HepG2 (cell line): ENCODE measurements around the gene ZER1. TPM values are rescaled to one million over a fixed set of nuclear protein-coding genes. Genes with fewer than 3 reads are reported as not detected.

Experiments
- ARNT2 ChIP-seq: sonication (generic); formaldehyde crosslinking; IDR thresholded peaks from 2 replicates; pipeline ENCODE4 v1.8.0; 2022; ENCODE audit warnings: mild to moderate bottlenecking, low read depth, missing genetic modification reagents, moderate library complexity
- GABPA ChIP-seq, 2 experiments: IDR thresholded peaks; 2 replicates each; pipeline ENCODE4 v1.6.1; 2011 to 2016; ENCODE audit warnings: low read depth in 2 of 2, low read length in 1 of 2, missing biosample characterization in 1 of 2, missing genetic modification characterization in 1 of 2
- GABPB1 ChIP-seq: IDR thresholded peaks from 2 replicates; pipeline ENCODE4 v1.6.1; 2016; ENCODE audit warnings: mild to moderate bottlenecking, missing genetic modification reagents, moderate library complexity, missing compliant biosample characterization
- HDAC2 ChIP-seq: sonication (generic); formaldehyde crosslinking; IDR thresholded peaks from 2 replicates; pipeline ENCODE4 v1.4.0; 2020; ENCODE audit warnings: missing genetic modification reagents
- IRF9 ChIP-seq: sonication (generic); formaldehyde crosslinking; IDR thresholded peaks from 2 replicates; pipeline ENCODE4 v1.8.0; 2022; ENCODE audit warnings: missing genetic modification reagents, mild to moderate bottlenecking, borderline replicate concordance
- SAP130 ChIP-seq: IDR thresholded peaks from 2 replicates; pipeline ENCODE4 v1.6.1; 2016; ENCODE audit warnings: low read depth
- THRA ChIP-seq: sonication (generic); formaldehyde crosslinking; IDR thresholded peaks from 2 replicates; pipeline ENCODE4 v1.4.0; 2020; ENCODE audit warnings: missing genetic modification reagents, borderline replicate concordance
- TRIM24 ChIP-seq: sonication (generic); formaldehyde crosslinking; IDR thresholded peaks from 2 replicates; pipeline ENCODE4 v1.8.0; 2022; ENCODE audit warnings: mild to moderate bottlenecking, missing genetic modification reagents
- XBP1 ChIP-seq: sonication (generic); formaldehyde crosslinking; IDR thresholded peaks from 2 replicates; pipeline ENCODE4 v1.5.0; 2020; ENCODE audit warnings: missing genetic modification reagents
- ZBTB7A ChIP-seq: sonication (generic); formaldehyde crosslinking; IDR thresholded peaks from 2 replicates; pipeline ENCODE4 v1.8.0; 2022; ENCODE audit warnings: mild to moderate bottlenecking, missing genetic modification reagents
- ZFAT ChIP-seq: sonication (generic); formaldehyde crosslinking; conservative IDR thresholded peaks from 2 replicates; pipeline ENCODE4 v1.8.1; 2023; ENCODE audit warnings: missing genetic modification reagents, inconsistent platforms
- ZNF251 ChIP-seq: sonication (generic); formaldehyde crosslinking; IDR thresholded peaks from 2 replicates; pipeline ENCODE4 v1.9.0; 2021; ENCODE audit warnings: mild to moderate bottlenecking, missing genetic modification reagents
- ZNF260 ChIP-seq: sonication (generic); formaldehyde crosslinking; IDR thresholded peaks from 2 replicates; pipeline ENCODE4 v1.4.0; 2020; ENCODE audit warnings: missing genetic modification reagents, low read depth, mild to moderate bottlenecking, borderline replicate concordance
- ZNF317 ChIP-seq: sonication (generic); formaldehyde crosslinking; IDR thresholded peaks from 2 replicates; pipeline ENCODE4 v1.5.0; 2020; ENCODE audit warnings: mild to moderate bottlenecking, missing genetic modification reagents
- ZNF34 ChIP-seq: sonication (generic); formaldehyde crosslinking; IDR thresholded peaks from 2 replicates; pipeline ENCODE4 v1.4.0; 2020; ENCODE audit warnings: mild to moderate bottlenecking, missing genetic modification reagents, borderline replicate concordance
- ZNF451 ChIP-seq: sonication (generic); formaldehyde crosslinking; IDR thresholded peaks from 2 replicates; pipeline ENCODE4 v1.5.0; 2020; ENCODE audit warnings: mild to moderate bottlenecking, missing genetic modification reagents
- ZNF616 ChIP-seq: sonication (generic); formaldehyde crosslinking; IDR thresholded peaks from 2 replicates; pipeline ENCODE4 v1.5.0; 2020; ENCODE audit warnings: low read depth, mild to moderate bottlenecking, missing genetic modification reagents
- ZNF629 ChIP-seq: sonication (generic); formaldehyde crosslinking; conservative IDR thresholded peaks from 2 replicates; pipeline ENCODE4 v1.5.0; 2020; ENCODE audit warnings: missing genetic modification reagents
- ZNF704 ChIP-seq: sonication (generic); formaldehyde crosslinking; IDR thresholded peaks from 2 replicates; pipeline ENCODE4 v1.8.1; 2023; ENCODE audit warnings: mild to moderate bottlenecking, inconsistent platforms, moderate library complexity, missing genetic modification reagents, borderline replicate concordance
- ZSCAN25 ChIP-seq: sonication (generic); formaldehyde crosslinking; IDR thresholded peaks from 2 replicates; pipeline ENCODE4 v1.8.0; 2022; ENCODE audit warnings: mild to moderate bottlenecking, missing genetic modification reagents
- polyA plus RNA-seq, 8 experiments: library from polyadenylated mRNA; depleted of rRNA in 3 of 8; stranded (reverse) in 7 of 8; unstranded in 1 of 8; fragments of >200 nt; fragmentation: Illumina TruSeq in 4 of 8; extraction: Trizol in 4 of 8; gene quantifications; 2 replicates each; pipeline versions ENCODE4 v1.2.1 to v1.2.3, GENCODE V29; 2011 to 2016; ENCODE audit warnings: low read depth in 4 of 8, missing spikeins in 1 of 8, mixed read lengths in 1 of 8; ENCODE audit not compliant: insufficient read depth in 1 of 8
- total RNA-seq, 5 experiments: library from RNA; depleted of rRNA; stranded (reverse); fragments of >200 nt; fragmentation: Illumina TruSeq; extraction: Trizol; gene quantifications; 2 replicates each; pipeline ENCODE4 v1.2.3, GENCODE V29; 2016; ENCODE audit warnings: low read depth in 1 of 5
- TF ChIP-seq, protein P1 (sequence below): sonication (generic); formaldehyde crosslinking; IDR thresholded peaks from 2 replicates; pipeline ENCODE4 v1.5.1; 2020; ENCODE audit warnings: missing genetic modification reagents, mild to moderate bottlenecking, borderline replicate concordance
- TF ChIP-seq, protein P2 (sequence below): sonication (generic); formaldehyde crosslinking; IDR thresholded peaks from 2 replicates; pipeline ENCODE4 v1.4.0; 2020; ENCODE audit warnings: missing genetic modification reagents, borderline replicate concordance

ZER1 gene
- total and polyA plus RNA-seq, 2 of the 13 experiments (the other 11 are each of a cell fraction or from before 2014, with no cell fraction given) = 7.7 to 40.0 TPM

DNA sequence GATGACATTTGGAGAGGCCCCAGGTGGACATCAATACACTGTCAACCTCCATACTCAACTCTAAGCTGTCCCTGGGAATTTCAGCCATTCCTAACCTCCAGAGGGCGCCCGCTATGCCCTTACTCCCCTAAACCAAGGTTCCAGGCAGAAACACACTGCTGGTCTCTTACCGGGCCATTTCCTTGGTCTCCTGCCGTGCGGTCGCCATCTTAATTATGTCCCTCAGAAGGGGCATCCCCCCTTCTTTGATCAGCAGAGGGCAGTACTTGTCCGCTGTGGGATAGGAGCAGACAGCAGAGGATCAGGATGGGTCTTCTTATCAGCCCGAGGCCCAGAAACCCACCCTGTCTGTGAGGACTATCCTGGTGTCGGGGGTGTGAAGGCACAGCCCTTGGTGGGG lies 38.5 kb downstream of the ZER1 start (continued):
- TF ChIP-seq XBP1 (CRISPR knock-in tag) (no peak), GABPB1 (peak; percentile 41), ZNF451 (CRISPR knock-in tag) (no peak), TRIM24 (CRISPR knock-in tag) (no peak), ZNF34 (CRISPR knock-in tag) (no peak), ZNF616 (CRISPR knock-in tag) (no peak), ARNT2 (0 out of 2 replicates have a peak, but pooled peaks have one; percentile 27), ZNF317 (CRISPR knock-in tag) (no peak), HDAC2 (CRISPR knock-in tag) (peak; percentile 78; the same call in 1 of the 2 replicates), THRA (CRISPR knock-in tag) (peak; percentile 32; the same call in 1 of the 2 replicates), GABPA (IDR thresholded peaks at IDR 0.05; ENCODE audit: low read depth, low read length) (no peak), GABPA (CRISPR knock-in tag; IDR thresholded peaks at IDR 0.05; ENCODE audit: low read depth) (peak; percentile 45), ZFAT (CRISPR knock-in tag) (no peak), ZNF251 (CRISPR knock-in tag) (no peak), ZBTB7A (CRISPR knock-in tag) (peak; percentile 63; the same call in 1 of the 2 replicates), IRF9 (CRISPR knock-in tag) (no peak), SAP130 (peak; percentile 75), ZNF260 (no peak), ZNF704 (CRISPR knock-in tag) (no peak), ZSCAN25 (CRISPR knock-in tag) (no peak), ZNF629 (peak; percentile 42; the same call in 1 of the 2 replicates)
- TF ChIP-seq, protein P1, sequence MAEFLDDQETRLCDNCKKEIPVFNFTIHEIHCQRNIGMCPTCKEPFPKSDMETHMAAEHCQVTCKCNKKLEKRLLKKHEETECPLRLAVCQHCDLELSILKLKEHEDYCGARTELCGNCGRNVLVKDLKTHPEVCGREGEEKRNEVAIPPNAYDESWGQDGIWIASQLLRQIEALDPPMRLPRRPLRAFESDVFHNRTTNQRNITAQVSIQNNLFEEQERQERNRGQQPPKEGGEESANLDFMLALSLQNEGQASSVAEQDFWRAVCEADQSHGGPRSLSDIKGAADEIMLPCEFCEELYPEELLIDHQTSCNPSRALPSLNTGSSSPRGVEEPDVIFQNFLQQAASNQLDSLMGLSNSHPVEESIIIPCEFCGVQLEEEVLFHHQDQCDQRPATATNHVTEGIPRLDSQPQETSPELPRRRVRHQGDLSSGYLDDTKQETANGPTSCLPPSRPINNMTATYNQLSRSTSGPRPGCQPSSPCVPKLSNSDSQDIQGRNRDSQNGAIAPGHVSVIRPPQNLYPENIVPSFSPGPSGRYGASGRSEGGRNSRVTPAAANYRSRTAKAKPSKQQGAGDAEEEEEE = no peak
- TF ChIP-seq, protein P2, sequence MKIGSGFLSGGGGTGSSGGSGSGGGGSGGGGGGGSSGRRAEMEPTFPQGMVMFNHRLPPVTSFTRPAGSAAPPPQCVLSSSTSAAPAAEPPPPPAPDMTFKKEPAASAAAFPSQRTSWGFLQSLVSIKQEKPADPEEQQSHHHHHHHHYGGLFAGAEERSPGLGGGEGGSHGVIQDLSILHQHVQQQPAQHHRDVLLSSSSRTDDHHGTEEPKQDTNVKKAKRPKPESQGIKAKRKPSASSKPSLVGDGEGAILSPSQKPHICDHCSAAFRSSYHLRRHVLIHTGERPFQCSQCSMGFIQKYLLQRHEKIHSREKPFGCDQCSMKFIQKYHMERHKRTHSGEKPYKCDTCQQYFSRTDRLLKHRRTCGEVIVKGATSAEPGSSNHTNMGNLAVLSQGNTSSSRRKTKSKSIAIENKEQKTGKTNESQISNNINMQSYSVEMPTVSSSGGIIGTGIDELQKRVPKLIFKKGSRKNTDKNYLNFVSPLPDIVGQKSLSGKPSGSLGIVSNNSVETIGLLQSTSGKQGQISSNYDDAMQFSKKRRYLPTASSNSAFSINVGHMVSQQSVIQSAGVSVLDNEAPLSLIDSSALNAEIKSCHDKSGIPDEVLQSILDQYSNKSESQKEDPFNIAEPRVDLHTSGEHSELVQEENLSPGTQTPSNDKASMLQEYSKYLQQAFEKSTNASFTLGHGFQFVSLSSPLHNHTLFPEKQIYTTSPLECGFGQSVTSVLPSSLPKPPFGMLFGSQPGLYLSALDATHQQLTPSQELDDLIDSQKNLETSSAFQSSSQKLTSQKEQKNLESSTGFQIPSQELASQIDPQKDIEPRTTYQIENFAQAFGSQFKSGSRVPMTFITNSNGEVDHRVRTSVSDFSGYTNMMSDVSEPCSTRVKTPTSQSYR (CRISPR knock-in tag) = no peak
